ENCODE data around the gene PPM1L.

Gene PPM1L

DNA sequence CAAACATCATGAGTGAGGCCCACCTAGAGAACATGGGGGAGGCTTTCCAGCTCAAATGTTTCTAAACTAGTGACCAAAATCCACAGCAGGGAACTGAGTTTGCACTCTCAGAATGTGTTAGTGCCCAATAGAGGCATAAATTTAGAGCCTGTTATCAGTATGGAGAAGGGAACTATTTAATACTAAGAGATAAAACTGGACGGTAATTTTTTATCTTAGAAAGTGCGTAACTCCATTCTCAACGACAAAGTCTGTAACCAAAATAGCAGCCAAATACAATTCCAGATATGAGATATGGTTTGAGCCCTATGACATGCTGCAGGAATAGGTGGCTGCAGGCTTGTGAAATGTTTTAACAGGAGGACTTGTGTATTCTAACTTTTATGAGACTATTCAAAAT is 345.6 kb downstream of the PPM1L start:
- DNase-seq (ENCODE audit: low read depth) = no peak

DNA sequence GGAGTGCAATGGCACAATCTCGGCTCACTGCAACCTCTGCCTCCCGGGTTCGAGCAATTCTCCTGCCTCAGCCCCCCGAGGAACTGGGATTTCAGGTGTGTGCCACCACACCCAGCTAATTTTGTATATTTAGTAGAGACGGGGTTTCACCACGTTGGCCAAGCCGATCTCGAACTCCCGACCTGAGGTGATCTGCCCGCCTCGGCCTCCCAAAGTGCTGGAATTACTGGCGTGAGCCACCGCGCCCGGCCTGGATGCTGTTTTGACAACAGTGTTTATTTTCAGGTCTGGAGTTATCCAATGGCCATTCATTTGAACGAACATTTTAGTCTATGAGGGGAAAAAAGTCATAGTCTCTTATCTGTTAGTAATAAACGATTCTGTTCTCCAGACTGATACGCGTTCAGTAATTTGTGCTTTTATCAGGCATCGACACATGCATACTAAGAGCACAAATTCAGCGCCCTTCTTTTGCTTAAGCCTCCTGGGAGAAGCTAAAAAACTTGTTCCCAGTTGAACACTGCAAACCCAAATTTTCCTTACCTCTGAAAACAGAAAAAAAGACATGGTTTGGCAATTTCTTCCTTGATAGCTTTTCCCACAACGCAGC is 347.9 kb downstream of the PPM1L start:
- DNase-seq (ENCODE audit: low read depth) = no peak

DNA sequence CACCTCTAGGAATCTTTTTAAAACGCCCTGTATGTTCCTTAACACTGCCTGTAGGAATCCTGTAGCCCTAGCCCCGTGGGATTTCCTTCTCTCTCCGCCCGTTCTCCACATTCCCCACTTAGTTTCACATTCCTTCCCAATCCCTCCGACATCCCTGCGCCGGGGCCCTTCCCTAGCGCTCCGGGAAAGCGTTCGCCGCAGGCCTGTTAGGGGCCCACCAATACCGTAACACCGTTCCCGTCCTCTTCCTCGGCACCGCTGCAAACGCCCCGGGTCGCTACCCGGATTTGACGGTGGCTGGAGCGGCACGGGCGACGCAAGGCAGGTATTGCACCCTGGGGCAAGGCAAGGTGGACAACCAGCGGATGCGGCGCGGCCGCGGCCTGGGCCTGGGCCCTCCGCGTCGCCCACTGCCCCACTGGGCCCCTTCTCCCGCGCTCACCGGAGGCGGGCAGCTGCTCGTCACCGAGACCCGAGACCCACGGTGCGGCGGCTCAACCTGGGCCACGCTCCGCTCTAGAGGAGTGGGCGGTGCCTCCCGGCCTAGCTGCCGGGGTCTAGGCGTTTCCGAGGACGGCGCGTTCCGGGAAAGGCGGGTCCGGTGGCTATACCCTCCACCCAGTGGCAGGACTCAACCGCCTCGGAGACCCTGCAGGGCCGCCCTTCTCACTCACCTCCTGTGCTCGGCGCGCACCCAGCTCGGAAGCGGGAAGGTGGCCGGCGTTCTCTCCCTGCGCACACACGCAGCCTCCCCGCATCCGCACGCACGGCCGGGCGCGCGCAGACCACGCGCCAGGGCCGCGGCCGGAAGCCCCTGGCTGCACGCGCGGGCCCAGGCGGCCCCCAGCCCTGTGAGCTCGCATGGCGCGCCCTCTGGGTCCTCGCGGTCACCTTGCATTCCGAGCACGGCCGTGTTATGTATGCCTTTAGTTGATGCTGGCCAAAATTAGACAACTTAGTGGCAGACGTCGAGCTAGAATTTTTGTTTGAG is 348.8 kb downstream of the PPM1L start, which contains the start of gene B3GALNT1:
Gene B3GALNT1 (minus strand): TSS at position 789 of the 991 bp plus-strand sequence. CDS start 18,595 bp downstream, outside the sequence.
- no peak for DNase-seq (ENCODE audit: low read depth)

DNA sequence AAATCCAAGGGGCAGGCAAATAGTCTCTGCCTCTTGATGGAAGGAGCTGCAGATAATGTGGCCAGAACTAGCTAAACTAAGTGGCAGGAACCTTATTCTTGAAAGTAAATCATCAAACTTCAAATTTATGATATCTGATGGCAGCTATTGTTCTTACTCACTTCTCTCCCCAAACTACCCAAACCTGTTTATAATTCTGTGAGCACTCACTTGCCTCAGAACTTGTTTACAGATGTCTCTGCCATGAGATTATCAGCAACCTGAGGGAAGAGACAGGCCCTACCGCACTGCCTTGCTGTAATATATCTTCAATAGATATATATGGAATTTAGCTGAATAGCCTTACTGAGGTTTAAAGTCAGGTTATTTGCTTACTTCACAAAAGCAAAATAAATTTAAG is 351.3 kb downstream of the PPM1L start:
- no peak for DNase-seq (ENCODE audit: low read depth)

DNA sequence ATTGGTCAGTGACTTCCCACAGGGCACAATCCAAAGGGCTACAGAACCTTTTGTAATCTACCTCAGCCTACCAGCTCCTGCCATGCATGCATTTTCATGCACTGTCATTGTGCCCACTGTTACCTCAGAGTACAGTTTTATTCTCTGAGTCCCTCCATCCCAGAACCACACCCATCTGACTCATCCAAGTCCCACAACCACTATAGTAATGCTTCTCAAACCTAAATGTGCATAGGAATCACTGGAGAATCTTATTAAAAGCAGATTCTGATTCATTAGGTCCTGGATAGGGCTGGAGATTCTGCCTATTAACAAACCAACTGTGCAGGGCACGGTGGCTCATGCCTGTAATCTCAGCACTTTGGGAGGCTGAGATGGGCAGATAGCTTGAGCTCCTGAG is 352.8 kb downstream of the PPM1L start:
- no peak for DNase-seq (ENCODE audit: low read depth)

DNA sequence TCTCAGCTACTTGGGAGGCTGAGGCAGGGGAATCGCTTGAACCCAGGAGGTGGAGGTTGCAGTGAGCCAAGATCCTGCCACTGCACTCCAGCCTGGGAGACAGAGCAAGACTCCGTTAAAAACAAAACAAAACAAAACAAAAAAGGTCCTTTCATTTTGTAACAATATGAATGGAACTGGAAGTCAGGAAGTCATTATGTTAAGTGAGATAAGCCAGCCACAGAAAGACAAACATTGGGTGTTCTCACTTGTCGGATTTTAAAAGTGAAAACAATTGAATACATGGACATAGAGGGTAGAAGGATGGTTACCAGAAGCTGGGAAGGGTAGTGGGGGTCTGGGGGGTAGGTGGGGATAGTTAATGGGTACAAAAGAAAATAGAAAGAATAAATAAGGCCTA is 361.6 kb downstream of the PPM1L start:
- DNase-seq (ENCODE audit: low read depth) = no peak

DNA sequence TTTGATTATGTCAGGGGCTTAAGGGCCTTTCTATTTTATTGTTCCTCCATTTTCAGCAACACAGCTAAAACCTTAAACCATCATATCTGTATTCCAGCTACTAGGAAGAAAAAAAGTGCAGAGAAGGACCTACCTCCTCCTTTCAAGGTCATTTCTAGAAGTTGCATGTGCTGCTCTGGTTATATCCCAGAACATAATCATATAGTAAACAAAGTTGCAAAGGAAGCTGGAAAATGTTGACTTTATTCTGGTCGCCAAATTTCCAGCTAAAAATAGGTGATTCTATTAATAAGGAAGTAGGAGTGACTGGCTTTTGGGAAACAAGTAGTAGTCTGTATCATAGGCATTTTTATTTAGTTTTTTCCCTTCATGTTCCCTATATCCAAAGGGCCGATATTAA is 370.5 kb downstream of the PPM1L start:
- DNase-seq (ENCODE audit: low read depth) = no peak

Measured in activated T-helper 1 cell treated with Interleukin-2 at 50 U/mL for 16 hours (primary cell).